HL-60 (cell line): Measurements from ENCODE around the gene ZNF124.

Experiments
- DNase-seq, 2 experiments: peaks; one replicate each; pipeline ENCODE4 v3.0.0-alpha.2; 2010 to 2020; ENCODE audit warnings: low read depth in 1 of 2, low spot score in 1 of 2
- H3K27ac ChIP-seq: fragments of 250-450 bp; sonication (Bioruptor Pico); replicated peaks from 2 replicates; pipeline ENCODE4 v1.5.1; 2020; ENCODE audit warnings: mild to moderate bottlenecking, moderate library complexity
- H3K27me3 ChIP-seq: fragments of 250-450 bp; sonication (Bioruptor Pico); 2 replicates; pipeline ENCODE4 v1.5.1; 2021; ENCODE audit warnings: mild to moderate bottlenecking, moderate library complexity; ENCODE audit not compliant: insufficient read depth, poor library complexity, severe bottlenecking
- H3K4me3 ChIP-seq: replicated peaks from 2 replicates; pipeline ENCODE4 v1.5.1; 2011; ENCODE audit warnings: mild to moderate bottlenecking, control low read depth, low read length; ENCODE audit not compliant: insufficient read depth
- GABPA ChIP-seq: IDR thresholded peaks from 2 replicates; pipeline ENCODE4 v1.6.1; 2012; ENCODE audit warnings: low read depth
- POLR2AphosphoS5 ChIP-seq: IDR thresholded peaks from 2 replicates; pipeline ENCODE4 v1.6.1; 2012; ENCODE audit warnings: low read depth
- SPI1 ChIP-seq: IDR thresholded peaks from 2 replicates; pipeline ENCODE4 v1.6.1; 2012; ENCODE audit warnings: low read depth, mild to moderate bottlenecking, borderline replicate concordance
- TF ChIP-seq, protein P1 (sequence below): IDR thresholded peaks from 2 replicates; pipeline ENCODE4 v1.6.1; 2012; ENCODE audit warnings: low read depth; ENCODE audit not compliant: insufficient replicate concordance
- TF ChIP-seq, protein P2 (sequence below): IDR thresholded peaks from one replicate; pipeline ENCODE4 v1.5.1; 2011; ENCODE audit warnings: low read length, control low read depth, inconsistent platforms; ENCODE audit not compliant: insufficient read depth

Gene ZNF124

DNA sequence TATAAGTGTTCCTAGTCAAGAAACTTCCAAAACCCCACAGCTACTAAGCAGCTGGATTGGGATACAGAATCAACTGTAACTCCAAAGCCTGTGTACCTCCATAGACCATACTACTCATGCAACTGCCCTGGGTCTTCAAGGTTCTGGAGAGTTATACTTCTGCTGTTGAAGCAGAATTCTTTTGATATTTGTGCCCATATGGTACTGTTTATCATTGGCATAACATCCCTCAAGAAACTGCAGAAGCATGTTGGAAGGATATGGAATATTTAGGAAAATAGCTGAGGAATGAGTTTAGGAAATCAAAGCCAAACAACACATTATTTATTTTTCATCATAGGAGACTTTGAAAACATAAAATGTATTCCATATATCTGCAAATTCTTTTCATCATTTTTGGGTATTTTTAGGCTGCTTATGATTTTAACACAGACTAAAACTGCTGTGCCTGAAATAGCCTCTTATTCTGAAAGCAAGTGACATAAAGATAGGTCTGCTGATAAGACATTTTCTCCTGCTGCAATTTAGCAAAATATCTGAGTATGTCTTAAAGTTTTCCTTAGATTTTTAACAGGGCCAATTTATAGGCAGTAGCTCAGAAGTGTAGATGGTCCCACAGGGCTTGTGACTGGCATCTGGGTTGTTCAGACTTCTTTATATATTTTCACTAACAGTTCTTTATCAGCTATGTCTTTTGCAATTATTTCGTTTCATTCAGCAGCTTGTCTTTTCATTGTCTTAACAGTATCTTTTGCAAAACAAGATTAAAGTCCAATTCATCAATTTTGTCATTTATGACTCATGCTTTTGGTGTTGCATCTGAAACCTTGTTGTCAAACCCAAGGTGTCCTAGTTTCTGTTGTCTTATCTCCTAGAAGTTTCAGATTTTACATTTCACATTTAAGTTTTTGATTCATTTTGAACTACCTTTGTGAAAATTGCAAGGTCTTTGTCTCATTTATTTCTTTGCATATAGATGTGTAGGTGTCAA, 41.1 kb upstream of the ZNF124 start:
- Histone ChIP-seq H3K27me3 (no peaks in the 10 kb centered on the region), H3K27ac (no peak overlapping the region), H3K4me3 (no peak overlapping the region)
- TF ChIP-seq, protein P1, sequence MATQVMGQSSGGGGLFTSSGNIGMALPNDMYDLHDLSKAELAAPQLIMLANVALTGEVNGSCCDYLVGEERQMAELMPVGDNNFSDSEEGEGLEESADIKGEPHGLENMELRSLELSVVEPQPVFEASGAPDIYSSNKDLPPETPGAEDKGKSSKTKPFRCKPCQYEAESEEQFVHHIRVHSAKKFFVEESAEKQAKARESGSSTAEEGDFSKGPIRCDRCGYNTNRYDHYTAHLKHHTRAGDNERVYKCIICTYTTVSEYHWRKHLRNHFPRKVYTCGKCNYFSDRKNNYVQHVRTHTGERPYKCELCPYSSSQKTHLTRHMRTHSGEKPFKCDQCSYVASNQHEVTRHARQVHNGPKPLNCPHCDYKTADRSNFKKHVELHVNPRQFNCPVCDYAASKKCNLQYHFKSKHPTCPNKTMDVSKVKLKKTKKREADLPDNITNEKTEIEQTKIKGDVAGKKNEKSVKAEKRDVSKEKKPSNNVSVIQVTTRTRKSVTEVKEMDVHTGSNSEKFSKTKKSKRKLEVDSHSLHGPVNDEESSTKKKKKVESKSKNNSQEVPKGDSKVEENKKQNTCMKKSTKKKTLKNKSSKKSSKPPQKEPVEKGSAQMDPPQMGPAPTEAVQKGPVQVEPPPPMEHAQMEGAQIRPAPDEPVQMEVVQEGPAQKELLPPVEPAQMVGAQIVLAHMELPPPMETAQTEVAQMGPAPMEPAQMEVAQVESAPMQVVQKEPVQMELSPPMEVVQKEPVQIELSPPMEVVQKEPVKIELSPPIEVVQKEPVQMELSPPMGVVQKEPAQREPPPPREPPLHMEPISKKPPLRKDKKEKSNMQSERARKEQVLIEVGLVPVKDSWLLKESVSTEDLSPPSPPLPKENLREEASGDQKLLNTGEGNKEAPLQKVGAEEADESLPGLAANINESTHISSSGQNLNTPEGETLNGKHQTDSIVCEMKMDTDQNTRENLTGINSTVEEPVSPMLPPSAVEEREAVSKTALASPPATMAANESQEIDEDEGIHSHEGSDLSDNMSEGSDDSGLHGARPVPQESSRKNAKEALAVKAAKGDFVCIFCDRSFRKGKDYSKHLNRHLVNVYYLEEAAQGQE = no peak
- TF ChIP-seq POLR2AphosphoS5 (no peak), SPI1 (no peak), GABPA (no peak)
- TF ChIP-seq, protein P2, sequence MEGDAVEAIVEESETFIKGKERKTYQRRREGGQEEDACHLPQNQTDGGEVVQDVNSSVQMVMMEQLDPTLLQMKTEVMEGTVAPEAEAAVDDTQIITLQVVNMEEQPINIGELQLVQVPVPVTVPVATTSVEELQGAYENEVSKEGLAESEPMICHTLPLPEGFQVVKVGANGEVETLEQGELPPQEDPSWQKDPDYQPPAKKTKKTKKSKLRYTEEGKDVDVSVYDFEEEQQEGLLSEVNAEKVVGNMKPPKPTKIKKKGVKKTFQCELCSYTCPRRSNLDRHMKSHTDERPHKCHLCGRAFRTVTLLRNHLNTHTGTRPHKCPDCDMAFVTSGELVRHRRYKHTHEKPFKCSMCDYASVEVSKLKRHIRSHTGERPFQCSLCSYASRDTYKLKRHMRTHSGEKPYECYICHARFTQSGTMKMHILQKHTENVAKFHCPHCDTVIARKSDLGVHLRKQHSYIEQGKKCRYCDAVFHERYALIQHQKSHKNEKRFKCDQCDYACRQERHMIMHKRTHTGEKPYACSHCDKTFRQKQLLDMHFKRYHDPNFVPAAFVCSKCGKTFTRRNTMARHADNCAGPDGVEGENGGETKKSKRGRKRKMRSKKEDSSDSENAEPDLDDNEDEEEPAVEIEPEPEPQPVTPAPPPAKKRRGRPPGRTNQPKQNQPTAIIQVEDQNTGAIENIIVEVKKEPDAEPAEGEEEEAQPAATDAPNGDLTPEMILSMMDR = no peak
- no peak for DNase-seq

DNA sequence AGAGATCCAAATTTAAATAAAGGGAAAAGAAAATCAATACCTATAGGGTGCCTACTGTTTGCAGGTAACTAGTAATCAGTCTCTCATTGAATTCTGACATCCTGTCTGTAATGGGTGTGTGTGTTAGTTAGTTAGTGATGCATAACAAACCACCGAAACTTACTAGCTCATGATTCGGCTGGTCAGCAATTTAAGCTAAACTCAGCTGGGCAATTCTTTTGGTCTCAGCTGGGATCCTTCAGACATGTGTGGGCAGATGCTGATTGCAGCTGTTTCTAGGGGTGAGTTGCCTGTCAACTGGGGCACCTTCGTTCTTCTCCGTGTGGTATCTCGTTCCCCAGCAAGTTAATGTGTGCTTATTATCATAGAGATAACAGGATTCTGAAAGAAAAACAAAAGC, 40.2 kb upstream of the ZNF124 start:
- DNase-seq = no peak
- TF ChIP-seq, protein P2 = no peak
- TF ChIP-seq POLR2AphosphoS5 (no peak), SPI1 (no peak), GABPA (no peak)
- TF ChIP-seq, protein P1 = no peak
- no peak overlapping the region for H3K4me3 ChIP-seq
- H3K27ac ChIP-seq = no peak overlapping the region
- no peaks in the 10 kb centered on the region for H3K27me3 ChIP-seq

DNA sequence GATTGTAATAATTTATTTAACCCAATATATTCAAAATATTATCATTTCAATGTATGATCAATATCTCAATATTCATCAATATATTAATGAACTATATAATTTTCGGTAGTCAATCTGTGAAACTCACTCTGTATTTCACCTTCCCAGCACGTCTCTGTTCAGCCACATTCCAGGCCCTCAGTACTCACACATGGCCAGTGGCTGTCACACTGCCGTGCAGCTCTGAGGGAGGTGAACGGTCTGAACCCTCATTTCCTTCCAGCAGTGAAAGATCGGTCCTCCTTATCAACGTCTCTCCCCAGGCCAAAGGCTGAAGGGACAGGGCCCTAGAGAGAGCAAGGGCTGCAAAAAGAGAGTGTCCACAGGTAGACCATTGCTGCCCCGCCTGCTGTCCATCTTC, 39.5 kb upstream of the ZNF124 start:
- TF ChIP-seq, protein P1 = no peak
- TF ChIP-seq SPI1 (no peak), GABPA (no peak), POLR2AphosphoS5 (no peak)
- TF ChIP-seq, protein P2 = no peak
- DNase-seq = no peak
- H3K4me3 ChIP-seq = no peak overlapping the region
- H3K27me3 ChIP-seq = no peaks in the 10 kb centered on the region
- H3K27ac ChIP-seq = peak overlapping the region; percentile 88
